Measurements from ENCODE around the gene HOXA9.

DNA sequence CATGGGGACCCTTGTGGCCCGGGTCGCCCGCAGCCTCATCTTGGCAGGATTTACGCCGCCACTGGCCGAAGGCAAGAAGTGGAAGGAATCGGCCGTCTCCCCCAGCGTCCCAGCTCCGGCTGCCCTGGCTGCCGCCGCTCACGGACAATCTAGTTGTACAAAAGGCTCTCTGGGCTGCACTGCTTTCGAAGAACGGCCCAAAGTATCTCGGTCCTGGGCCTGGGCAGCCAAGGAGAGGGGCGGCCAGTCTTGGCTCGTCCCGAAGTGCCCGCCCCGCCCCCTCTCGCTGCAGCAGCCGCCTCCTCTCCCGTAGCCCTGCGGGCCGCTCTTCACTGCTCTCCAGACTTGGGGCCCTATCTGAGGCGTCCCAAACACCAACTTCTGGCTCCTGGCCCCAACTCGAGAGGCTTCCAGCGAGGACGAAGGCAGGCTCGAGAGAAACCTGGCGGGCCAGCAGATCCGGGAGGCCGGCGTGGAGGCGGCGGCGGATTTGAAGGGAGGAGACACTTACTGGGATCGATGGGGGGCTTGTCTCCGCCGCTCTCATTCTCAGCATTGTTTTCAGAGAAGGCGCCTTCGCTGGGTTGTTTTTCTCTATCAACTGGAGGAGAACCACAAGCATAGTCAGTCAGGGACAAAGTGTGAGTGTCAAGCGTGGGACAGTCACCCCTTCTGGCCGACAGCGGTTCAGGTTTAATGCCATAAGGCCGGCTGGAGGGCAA lies 809 bp downstream of the HOXA9 start:
- TF ChIP-seq, protein P1, sequence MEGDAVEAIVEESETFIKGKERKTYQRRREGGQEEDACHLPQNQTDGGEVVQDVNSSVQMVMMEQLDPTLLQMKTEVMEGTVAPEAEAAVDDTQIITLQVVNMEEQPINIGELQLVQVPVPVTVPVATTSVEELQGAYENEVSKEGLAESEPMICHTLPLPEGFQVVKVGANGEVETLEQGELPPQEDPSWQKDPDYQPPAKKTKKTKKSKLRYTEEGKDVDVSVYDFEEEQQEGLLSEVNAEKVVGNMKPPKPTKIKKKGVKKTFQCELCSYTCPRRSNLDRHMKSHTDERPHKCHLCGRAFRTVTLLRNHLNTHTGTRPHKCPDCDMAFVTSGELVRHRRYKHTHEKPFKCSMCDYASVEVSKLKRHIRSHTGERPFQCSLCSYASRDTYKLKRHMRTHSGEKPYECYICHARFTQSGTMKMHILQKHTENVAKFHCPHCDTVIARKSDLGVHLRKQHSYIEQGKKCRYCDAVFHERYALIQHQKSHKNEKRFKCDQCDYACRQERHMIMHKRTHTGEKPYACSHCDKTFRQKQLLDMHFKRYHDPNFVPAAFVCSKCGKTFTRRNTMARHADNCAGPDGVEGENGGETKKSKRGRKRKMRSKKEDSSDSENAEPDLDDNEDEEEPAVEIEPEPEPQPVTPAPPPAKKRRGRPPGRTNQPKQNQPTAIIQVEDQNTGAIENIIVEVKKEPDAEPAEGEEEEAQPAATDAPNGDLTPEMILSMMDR (IDR thresholded peaks at IDR 0.05) = peak; percentile 15 to 38 (median 27)
- no peak for TF ChIP-seq POLR2A (IDR thresholded peaks at IDR 0.05)
- no peak for TF ChIP-seq EP300 (IDR thresholded peaks at IDR 0.05; ENCODE audit: low read depth)
- TF ChIP-seq POLR2AphosphoS5 (IDR thresholded peaks at IDR 0.05) = no peak

Measured in transverse colon (tissue), 4 donors.